HG03159 (cell line): ENCODE measurements around the gene PIAS4.

Experiments used
- ATAC-seq: cut with Tn5 transposase; IDR thresholded peaks from one replicate; pipeline ENCODE4 v1.9.1; 2021; ENCODE audit warnings: mild to moderate bottlenecking, moderate library complexity; ENCODE audit not compliant: unreplicated experiment

Gene PIAS4

DNA sequence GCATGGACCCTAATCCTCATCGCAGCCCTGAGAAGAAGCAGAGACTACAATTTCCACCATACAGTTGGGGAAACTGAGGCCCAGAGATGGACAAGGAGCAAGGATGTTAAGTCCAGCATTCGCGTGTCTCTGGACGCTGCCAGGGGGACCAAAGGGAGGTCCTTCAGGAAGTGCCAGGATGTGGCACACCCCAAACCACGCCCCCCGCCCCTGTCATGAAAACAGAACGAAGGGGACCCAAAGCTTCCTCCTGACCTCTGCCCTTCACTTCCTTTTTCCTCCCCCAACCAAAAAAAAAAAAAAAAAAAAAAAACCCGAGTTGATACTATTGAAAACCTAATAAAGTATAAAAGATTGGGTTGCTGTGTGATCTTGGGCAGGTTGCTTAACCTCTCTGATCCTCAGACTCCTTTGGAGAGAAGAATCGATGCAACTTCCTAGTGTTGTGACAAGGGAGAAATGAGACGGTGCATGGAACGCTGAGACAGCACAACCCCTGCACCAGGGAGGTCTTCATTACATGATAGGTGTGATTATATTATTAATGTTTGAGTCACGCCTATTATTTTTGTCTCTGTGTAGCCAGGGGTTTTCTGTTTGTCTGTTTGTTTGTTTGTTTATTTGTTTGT, 61.9 kb downstream of the PIAS4 start:
- ATAC-seq, result no peak

- ATAC-seq, result no peak
Observed at GRCh38 chr19:4071610-4072009, 64.1 kb downstream of the PIAS4 start.

DNA sequence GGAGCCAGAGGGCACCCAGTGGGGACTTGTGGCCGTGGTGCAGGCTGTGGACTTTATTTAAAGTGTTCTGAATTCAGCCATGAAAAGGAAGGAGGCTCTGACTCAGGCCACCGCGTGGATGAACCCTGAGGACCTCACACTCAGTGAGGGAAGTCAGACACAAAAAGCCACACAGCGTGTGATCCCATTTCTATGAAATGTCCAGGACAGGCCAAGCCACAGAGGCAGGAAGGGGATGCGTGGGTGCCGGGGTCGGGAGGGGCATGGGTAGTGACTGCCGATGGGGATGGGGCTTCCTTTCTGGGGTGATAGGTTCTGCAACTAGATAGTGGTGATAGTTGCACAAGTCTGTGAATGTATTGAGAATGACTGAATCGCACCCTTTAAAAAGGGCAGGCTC, 67.8 kb downstream of the PIAS4 start:
- no peak for ATAC-seq

- no peak for ATAC-seq
Observed at GRCh38 chr19:4077007-4077374, 69.5 kb downstream of the PIAS4 start.

GRCh38 chr19:4077800-4078684, 70.5 kb downstream of the PIAS4 start:
- no peak for ATAC-seq

DNA sequence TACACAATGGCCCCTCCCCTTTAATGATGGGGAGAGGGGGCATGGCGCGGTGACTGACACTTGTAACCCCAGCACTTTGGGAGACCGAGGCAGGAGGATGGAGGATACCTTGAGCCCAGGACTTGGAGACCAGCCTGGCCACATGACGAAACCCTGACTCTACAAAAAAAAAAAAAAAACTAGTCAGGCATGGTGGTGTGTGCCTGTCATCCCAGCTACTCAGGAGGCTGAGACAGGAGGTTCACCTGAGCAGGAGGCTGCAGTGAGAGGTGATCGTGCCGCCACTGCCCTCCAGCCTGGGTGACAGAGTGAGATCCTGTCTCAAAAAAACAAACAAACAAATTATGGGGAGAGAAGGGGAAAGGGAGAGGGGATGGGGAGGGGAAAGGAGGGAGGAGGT, 72.9 kb downstream of the PIAS4 start:
- no peak for ATAC-seq

DNA sequence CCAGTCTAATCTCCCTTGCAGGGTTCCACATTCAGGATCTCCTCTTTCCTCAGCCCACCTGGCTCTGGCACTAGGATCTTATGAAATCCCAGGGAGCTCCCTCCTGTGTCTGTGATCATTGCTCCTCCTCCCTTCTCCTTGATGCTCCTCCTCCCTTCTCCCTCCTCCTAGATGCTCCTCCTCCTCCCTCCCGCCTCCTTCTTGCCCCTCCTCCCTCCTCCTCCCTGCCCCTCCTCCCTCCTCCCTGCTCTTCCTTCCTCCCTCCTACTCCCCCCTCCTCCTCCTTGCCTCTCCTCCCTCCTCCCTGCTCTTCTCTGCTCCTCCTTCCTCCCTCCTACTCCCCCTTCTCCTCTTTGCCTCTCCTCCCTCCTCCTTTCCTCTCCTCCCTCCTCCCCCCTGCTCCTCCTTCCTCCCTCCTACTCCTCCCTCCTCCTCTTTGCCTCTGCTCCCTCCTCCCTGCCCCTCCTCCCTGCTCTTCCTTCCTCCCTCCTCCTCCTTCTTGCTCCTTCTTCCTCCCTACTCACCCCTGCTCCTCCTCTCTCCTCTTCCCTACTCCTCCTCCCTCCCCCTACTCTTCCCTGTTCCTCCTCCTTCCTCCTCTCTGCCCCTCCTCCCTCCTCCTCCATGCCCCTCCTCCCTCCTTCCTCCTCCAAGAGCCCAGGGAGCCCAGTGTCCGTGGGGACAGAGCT, 74.0 kb downstream of the PIAS4 start:
- no peak for ATAC-seq

- ATAC-seq, result no peak
Observed at GRCh38 chr19:4082172-4082571, 74.6 kb downstream of the PIAS4 start.

DNA sequence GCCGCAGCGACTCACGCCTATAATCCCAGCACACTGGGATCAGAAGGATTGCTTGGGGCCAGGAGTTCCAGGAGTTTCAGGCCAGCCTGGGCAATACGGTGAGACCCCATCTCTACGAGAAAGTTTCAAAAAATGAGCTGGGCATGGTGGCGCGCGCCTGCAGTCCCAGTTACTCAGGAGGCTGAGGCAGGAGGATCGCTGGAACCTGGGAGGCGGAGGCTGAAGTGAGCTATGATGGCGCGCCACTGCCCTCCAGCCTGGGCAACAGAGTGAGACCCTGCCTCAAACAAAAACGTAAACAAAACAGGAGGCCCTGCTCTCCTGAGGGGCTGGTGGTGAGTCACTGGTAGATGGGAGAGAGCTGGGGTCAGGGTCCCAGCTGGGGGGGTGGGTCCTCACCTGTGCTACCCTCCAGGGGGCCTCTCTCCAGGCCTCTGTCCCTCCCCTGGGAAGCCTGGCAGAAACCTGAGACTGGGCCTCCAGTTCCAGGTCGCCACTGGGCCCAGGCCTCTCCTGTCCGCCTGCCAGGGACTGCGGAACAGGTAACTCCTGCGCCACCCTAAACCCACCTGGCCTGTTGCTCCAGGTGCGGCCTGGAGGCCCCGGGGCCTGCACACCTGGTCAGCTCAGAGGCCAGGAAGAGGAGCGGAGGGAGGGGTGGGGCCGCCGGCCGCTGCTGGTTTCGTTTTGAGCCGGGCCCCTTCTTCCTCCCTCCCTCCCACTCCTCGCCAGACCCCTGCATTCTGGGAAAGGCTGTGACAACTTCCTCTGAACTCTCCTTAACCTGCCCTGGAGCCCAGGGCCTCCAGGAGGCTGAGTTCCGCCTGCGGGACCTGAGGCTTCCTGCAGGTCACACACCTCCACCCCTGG, 76.4 kb downstream of the PIAS4 start:
- no peak for ATAC-seq

- ATAC-seq, result no peak
Observed at GRCh38 chr19:4084547-4084877, 77.0 kb downstream of the PIAS4 start.

DNA sequence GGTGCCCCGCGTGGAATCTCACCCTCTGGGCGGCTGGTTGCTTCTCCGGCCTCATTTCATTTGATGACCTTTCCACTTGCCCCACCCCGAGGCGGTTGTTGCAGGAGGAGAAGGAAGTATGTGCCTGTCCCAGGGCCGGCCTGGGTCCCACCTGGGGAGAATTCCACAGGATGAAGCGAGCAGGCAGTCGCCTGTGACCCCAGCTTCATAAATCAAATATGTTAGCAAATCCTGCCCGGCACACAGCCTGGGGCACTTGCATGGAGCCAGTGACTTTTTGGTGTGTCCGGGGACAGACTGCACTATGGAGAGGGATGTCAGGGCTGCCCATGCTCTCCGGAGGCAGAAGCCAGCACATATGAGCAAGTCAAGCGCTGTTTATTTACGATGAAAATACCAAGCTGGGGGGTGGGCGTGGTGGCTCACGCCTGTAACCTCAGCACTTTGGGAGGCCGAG, 78.9 kb downstream of the PIAS4 start:
- ATAC-seq, result no peak

GRCh38 chr19:4087787-4088679, 80.5 kb downstream of the PIAS4 start:
- no peak for ATAC-seq

DNA sequence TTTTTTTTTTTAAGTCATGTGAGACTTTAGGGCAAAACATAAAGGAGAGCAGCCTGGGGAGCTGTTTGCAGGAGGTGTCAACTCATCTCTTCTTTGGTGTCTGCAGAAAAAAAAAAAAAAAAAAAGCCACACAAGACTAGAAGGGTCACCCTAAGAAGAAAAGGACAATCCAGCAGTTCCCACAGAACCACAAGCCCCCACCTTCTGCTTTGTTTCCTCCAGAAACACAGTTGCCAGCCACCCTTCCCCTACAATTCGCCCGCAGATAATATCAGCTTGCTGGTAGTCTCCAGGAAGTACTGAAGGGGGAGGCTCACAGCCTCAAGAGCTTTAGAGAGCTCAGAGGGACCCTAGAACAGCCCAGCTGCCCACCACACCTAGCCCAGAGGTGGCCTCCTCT, 81.4 kb downstream of the PIAS4 start:
- ATAC-seq, result no peak
